Measurements from ENCODE around the gene PTPRM. TPM values are rescaled to one million over a fixed set of nuclear protein-coding genes. Genes with fewer than 3 reads are reported as not detected.

Gene PTPRM
- total and polyA plus RNA-seq, 2 of the 8 experiments (the other 6 are each of a cell fraction or from before 2014, with no cell fraction given), result 4.1 to 7.0 TPM

DNA sequence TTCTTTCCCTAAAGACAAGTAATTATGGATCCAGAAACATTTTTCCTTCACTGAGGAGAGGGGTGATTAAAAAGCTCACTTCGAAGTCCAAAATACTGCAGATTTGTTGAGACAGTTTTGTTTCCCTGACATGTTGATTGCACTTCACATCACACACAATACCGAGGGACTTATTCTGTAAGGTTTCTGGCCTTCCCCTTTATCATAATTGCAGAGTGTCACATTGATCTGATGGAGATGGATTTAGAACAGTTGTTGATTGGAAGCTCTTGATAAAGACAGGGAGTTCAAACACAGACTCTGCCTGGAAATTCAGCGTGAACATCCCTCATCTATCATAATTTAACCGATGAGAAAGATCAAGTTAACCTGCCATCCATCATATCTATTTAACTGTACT is 163.6 kb downstream of the PTPRM start:
- no peak overlapping the region for H3K9ac ChIP-seq (replicated peaks in 1 of 4; ENCODE audit: extremely low read depth in 1 of 4, low read depth in 3 of 4, low read length in 3 of 4)
- no peak for TF ChIP-seq YY1 (IDR thresholded peaks at IDR 0.05; ENCODE audit: low read depth, low read length)
- no peak for TF ChIP-seq BCL11A (IDR thresholded peaks at IDR 0.05; ENCODE audit: low read depth in 2 of 2, low read length in 2 of 2)
- no peak for DNase-seq (ENCODE audit: low read depth in 1 of 2, low spot score in 2 of 2)
- H4K5ac ChIP-seq (ENCODE audit: insufficient read length, low read depth, low read length), result no peak overlapping the region
- H4K20me1 ChIP-seq (replicated peaks in 1 of 2; ENCODE audit: control insufficient read depth in 1 of 2, insufficient read depth in 2 of 2, low read length in 2 of 2), result no peaks in the 10 kb centered on the region
- H3K4me2 ChIP-seq (ENCODE audit: insufficient read depth in 1 of 2, low read depth in 2 of 2, low read length in 2 of 2), result no peak overlapping the region
- no peak for FAIRE-seq
- POLR2A ChIA-PET (ENCODE audit: partially characterized antibody), result no interaction called here
- H3K27ac ChIP-seq (ENCODE audit: low read depth, low read length), result no peak overlapping the region
- H3K9me3 ChIP-seq (ENCODE audit: insufficient read depth in 2 of 2, low read depth in 1 of 2, low read length in 1 of 2), result no peaks in the 10 kb centered on the region
- H3K23ac ChIP-seq (ENCODE audit: insufficient read length), result no peak overlapping the region
- H3K14ac ChIP-seq (ENCODE audit: insufficient read length), result no peak overlapping the region
- H4K91ac ChIP-seq (replicated peaks; ENCODE audit: insufficient read length, low read length), result no peak overlapping the region
- no peak overlapping the region for H3K4me3 ChIP-seq (ENCODE audit: extremely low read depth in 1 of 4, insufficient read depth in 2 of 4, low read depth in 3 of 4, low read length in 4 of 4)
- no peak overlapping the region for H3K4ac ChIP-seq (replicated peaks; ENCODE audit: insufficient read length, low read depth, low read length)
- 91% methylated on average over 4 of the region's 4 CpGs; no CpG with 5 or more reads in 1 of the 2 experiments for WGBS, 2 experiments (ENCODE audit: extremely low coverage in 1 of 2, insufficient coverage in 1 of 2, insufficient read length in 1 of 2, insufficient replicate concordance in 2 of 2, low coverage in 1 of 2, low lambda C conversion rate in 2 of 2, missing lambda C conversion rate in 1 of 2)
- CTCF ChIA-PET (ENCODE audit: partially characterized antibody), result no interaction called here
- no peaks in the 10 kb centered on the region for H3K36me3 ChIP-seq (ENCODE audit: control insufficient read depth in 2 of 4, insufficient read depth in 4 of 4, low read length in 3 of 4)
- H2BK5ac ChIP-seq (ENCODE audit: low read depth, low read length), result no peak overlapping the region
- no peaks in the 10 kb centered on the region for H3K79me1 ChIP-seq (ENCODE audit: low read depth, low read length)
- no peak overlapping the region for H2BK12ac ChIP-seq (ENCODE audit: low read depth, low read length)
- H3K27me3 ChIP-seq (replicated peaks in 1 of 4; ENCODE audit: control insufficient read depth in 3 of 4, extremely low read depth in 1 of 4, insufficient read depth in 3 of 4, low read length in 3 of 4), result no peaks in the 10 kb centered on the region
- H3K56ac ChIP-seq (replicated peaks; ENCODE audit: insufficient read length, low read depth, low read length), result no peak overlapping the region
- H2AK5ac ChIP-seq (ENCODE audit: low read depth, low read length), result no peak overlapping the region
- H4K8ac ChIP-seq (ENCODE audit: extremely low read depth, insufficient read depth, low read length), result no peak overlapping the region
- no peak overlapping the region for H2BK120ac ChIP-seq (replicated peaks; ENCODE audit: low read depth, low read length)
- no peak overlapping the region for H2AFZ ChIP-seq (ENCODE audit: low read length)
- no peaks in the 10 kb centered on the region for H3K79me2 ChIP-seq (ENCODE audit: control insufficient read depth in 1 of 2, insufficient read depth in 2 of 2, low read length in 2 of 2)
- H2BK15ac ChIP-seq (ENCODE audit: low read length), result no peak overlapping the region
- H3K18ac ChIP-seq (ENCODE audit: extremely low read depth, low read length), result no peak overlapping the region
- no peak overlapping the region for H2BK20ac ChIP-seq (ENCODE audit: low read length)
- H3K23me2 ChIP-seq (ENCODE audit: low read depth, low read length), result no peaks in the 10 kb centered on the region
- peaks cover 0 to 7% (median 1%) of the 10 kb centered on the region in 4 experiments; a peak in 4 of 7 replicates for H3K4me1 ChIP-seq (replicated peaks in 1 of 4; ENCODE audit: control insufficient read depth in 3 of 4, insufficient read depth in 4 of 4, low read length in 3 of 4)
